Measurements from ENCODE around the gene PRKCQ. TPM values are rescaled to one million over a fixed set of nuclear protein-coding genes. Genes with fewer than 3 reads are reported as not detected.
A peak's percentile ranks its signal among the peaks of the same experiment; 100 is the strongest.
"Not testable (repeated sequence)": the region's sequence is repeated elsewhere in the genome, so short reads cannot be mapped to it uniquely, and the experiment has no call there.

Gene PRKCQ
- total RNA-seq, 1 experiment from 2014 or later, result 4.0 TPM

- H3K27me3 ChIP-seq (ENCODE audit: insufficient read depth, low read depth), result no peaks in the 10 kb centered on the region
- POLR2A ChIA-PET (ENCODE audit: unreplicated experiment), result interaction anchor here (0.9 kb wide), 1 partner anchor 154 kb away, joined by 4 read pairs; no protein-coding TSS in a partner anchor
- no peaks in the 10 kb centered on the region for H4K20me1 ChIP-seq (ENCODE audit: insufficient read depth)
- H3K9me2 ChIP-seq (ENCODE audit: insufficient read depth), result no peaks in the 10 kb centered on the region
- no peaks in the 10 kb centered on the region for H3K79me2 ChIP-seq (ENCODE audit: low read depth)
- H3K4me1 ChIP-seq (replicated peaks; ENCODE audit: insufficient read depth), result no peaks in the 10 kb centered on the region
- CTCF ChIA-PET, result no interaction called here
- H3K4me2 ChIP-seq, result no peak overlapping the region
- no peak overlapping the region for H2AFZ ChIP-seq
- no peaks in the 10 kb centered on the region for H3K9me3 ChIP-seq (ENCODE audit: insufficient read depth, low read depth)
- no peak overlapping the region for H3K4me3 ChIP-seq
- intact Hi-C loops (cut with micrococcal nuclease; ENCODE audit: unreplicated experiment), result no loop called here
- TF ChIP-seq EZH2 (IDR thresholded peaks at IDR 0.05; ENCODE audit: low read depth) (no peak), CTCF (conservative IDR thresholded peaks at IDR 0.05) (no peak)
- H3K27ac ChIP-seq, result no peak overlapping the region
- no peaks in the 10 kb centered on the region for H3K36me3 ChIP-seq (ENCODE audit: low read depth)
- no peaks in the 10 kb centered on the region for H3F3A ChIP-seq (ENCODE audit: insufficient read depth, low read depth)
- no peak for DNase-seq
- no TSS peak for BruUV-seq (replicated peaks)
Observed at GRCh38 chr10:6455592-6455991, 124.5 kb downstream of the PRKCQ start.

DNA sequence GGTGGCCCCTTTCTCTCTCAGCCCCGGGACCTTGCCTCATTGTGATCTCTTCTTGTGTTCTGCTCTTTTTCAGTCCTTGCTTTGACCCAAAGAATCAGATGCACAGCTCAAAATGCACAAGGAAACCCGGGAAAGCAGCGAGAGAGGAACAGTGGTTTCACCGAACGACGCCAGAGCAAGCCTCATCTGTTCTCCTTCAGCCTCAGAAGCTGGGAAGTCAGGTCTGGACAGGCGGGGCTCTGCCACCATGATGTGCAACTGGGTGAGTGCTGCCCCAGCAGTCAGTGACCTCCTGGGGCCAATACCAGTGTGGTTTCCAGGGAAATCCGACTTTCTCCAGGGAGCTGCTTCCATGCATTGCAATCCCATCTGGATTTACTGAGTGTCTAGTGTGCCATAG, 133.4 kb downstream of the PRKCQ start:
- DNase-seq, result no peak
- intact Hi-C loops (cut with micrococcal nuclease; ENCODE audit: unreplicated experiment), result loop anchor here (5.0 kb wide), 1 partner anchor 136 kb away; the partner anchor contains the start of gene PRKCQ

DNA sequence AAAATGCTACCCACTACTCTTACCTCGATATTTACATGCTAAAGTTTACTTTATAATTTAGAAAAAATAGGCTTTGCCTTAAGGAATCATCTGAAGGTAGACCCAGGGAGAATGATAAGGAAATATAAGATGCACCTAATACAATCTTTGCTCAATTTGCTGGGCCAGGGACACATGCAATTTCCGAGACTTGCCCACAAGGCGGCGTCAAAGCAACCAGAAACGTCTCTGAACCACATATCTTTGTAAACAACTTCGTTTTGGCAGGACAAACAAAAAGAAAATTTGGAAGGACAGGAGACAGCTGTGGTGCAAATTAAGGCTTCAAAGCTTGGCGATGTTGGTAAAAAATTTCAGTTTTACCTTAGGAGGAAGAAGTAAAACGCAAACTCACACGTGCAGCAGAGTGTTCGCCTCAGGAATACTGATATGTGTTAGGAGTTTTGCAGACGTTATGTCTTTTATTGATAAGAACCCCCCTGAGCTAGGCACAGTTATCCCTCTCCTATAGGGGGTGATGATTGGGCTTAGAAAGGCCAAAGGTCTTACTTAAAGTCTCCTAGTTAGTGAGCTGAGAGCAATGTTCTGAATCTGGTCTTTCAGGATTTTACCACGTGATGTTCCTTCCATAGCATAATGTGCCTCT, 134.3 kb downstream of the PRKCQ start:
- no peaks in the 10 kb centered on the region for H3K27me3 ChIP-seq (ENCODE audit: insufficient read depth, low read depth)
- intact Hi-C loops (cut with micrococcal nuclease; ENCODE audit: unreplicated experiment), result loop anchor here (2.0 to 5.0 kb wide), 2 partner anchors 137 to 221 kb away; partner anchors contain the start of gene PRKCQ
- DNase-seq, result peak in 1 of 2 experiments; percentile 15
- TF ChIP-seq EZH2 (IDR thresholded peaks at IDR 0.05; ENCODE audit: low read depth) (no peak), CTCF (conservative IDR thresholded peaks at IDR 0.05) (peak; percentile 67)
- H3K79me2 ChIP-seq (ENCODE audit: low read depth), result no peaks in the 10 kb centered on the region
- ChIA-PET POLR2A (ENCODE audit: unreplicated experiment) (no interaction called here), CTCF (no interaction called here)
- H3K9me2 ChIP-seq (ENCODE audit: insufficient read depth), result no peaks in the 10 kb centered on the region
- no peaks in the 10 kb centered on the region for H3K4me1 ChIP-seq (replicated peaks; ENCODE audit: insufficient read depth)
- H2AFZ ChIP-seq, result no peak overlapping the region
- H3K27ac ChIP-seq, result no peak overlapping the region
- no peak overlapping the region for H3K4me2 ChIP-seq
- H3K4me3 ChIP-seq, result no peak overlapping the region
- no peaks in the 10 kb centered on the region for H3F3A ChIP-seq (ENCODE audit: insufficient read depth, low read depth)
- no peaks in the 10 kb centered on the region for H3K9me3 ChIP-seq (ENCODE audit: insufficient read depth, low read depth)
- H4K20me1 ChIP-seq (ENCODE audit: insufficient read depth), result no peaks in the 10 kb centered on the region
- BruUV-seq (replicated peaks), result no TSS peak
- H3K36me3 ChIP-seq (ENCODE audit: low read depth), result no peaks in the 10 kb centered on the region

More for the DNA sequence above, 133.4 kb downstream of the PRKCQ start:
- Histone ChIP-seq H2AFZ (no peak overlapping the region), H3K79me2 (ENCODE audit: low read depth) (no peaks in the 10 kb centered on the region), H3K4me3 (no peak overlapping the region), H3K9me2 (ENCODE audit: insufficient read depth) (no peaks in the 10 kb centered on the region), H3K9me3 (ENCODE audit: insufficient read depth, low read depth) (no peaks in the 10 kb centered on the region), H4K20me1 (ENCODE audit: insufficient read depth) (no peaks in the 10 kb centered on the region), H3K36me3 (ENCODE audit: low read depth) (no peaks in the 10 kb centered on the region), H3K27me3 (ENCODE audit: insufficient read depth, low read depth) (no peaks in the 10 kb centered on the region), H3K4me1 (replicated peaks; ENCODE audit: insufficient read depth) (no peaks in the 10 kb centered on the region), H3F3A (ENCODE audit: insufficient read depth, low read depth) (no peaks in the 10 kb centered on the region), H3K4me2 (no peak overlapping the region), H3K27ac (no peak overlapping the region)
- no TSS peak for BruUV-seq (replicated peaks)
- CTCF ChIA-PET, result interaction anchor here (0.6 kb wide), 1 partner anchor 229 kb away, joined by 6 read pairs; no protein-coding TSS in a partner anchor
- POLR2A ChIA-PET (ENCODE audit: unreplicated experiment), result no interaction called here
- TF ChIP-seq EZH2 (IDR thresholded peaks at IDR 0.05; ENCODE audit: low read depth) (no peak), CTCF (conservative IDR thresholded peaks at IDR 0.05) (no peak)

- H3K79me2 ChIP-seq (ENCODE audit: low read depth); POLR2A ChIA-PET (ENCODE audit: unreplicated experiment); DNase-seq; CTCF ChIA-PET; H3K4me1 ChIP-seq (replicated peaks; ENCODE audit: insufficient read depth); intact Hi-C loops (cut with micrococcal nuclease; ENCODE audit: unreplicated experiment); H3K27ac ChIP-seq; H3K9me2 ChIP-seq (ENCODE audit: insufficient read depth); H3F3A ChIP-seq (ENCODE audit: insufficient read depth, low read depth); H3K4me2 ChIP-seq; H3K36me3 ChIP-seq (ENCODE audit: low read depth); BruUV-seq (replicated peaks); H3K27me3 ChIP-seq (ENCODE audit: insufficient read depth, low read depth); H2AFZ ChIP-seq; H3K9me3 ChIP-seq (ENCODE audit: insufficient read depth, low read depth); H4K20me1 ChIP-seq (ENCODE audit: insufficient read depth); H3K4me3 ChIP-seq: not testable (repeated sequence)
Observed at GRCh38 chr10:6439875-6440274, 140.2 kb downstream of the PRKCQ start.
